Endothelial cell of umbilical vein (primary cell): Measurements from ENCODE around the gene ATXN2L. TPM values are rescaled to one million over a fixed set of nuclear protein-coding genes. Genes with fewer than 3 reads are reported as not detected.

ENCODE experiments used
- BruUV-seq: library from RNA; stranded (reverse); fragments of 400-500 nt; replicated peaks from 2 replicates; lab custom pipeline; 2021; lab: Mats Ljungman, UMichigan
- CTCF ChIA-PET: fragments of 300-600, 350-600 bp; sonication (Branson Sonifier 250); formaldehyde crosslinking; loops from one replicate; lab custom pipeline; 2021; ENCODE audit warnings: antibody characterized with exemption, inconsistent platforms; lab: Charles Lee
- POLR2A ChIA-PET: fragments of 300-600, 350-600 bp; sonication (Branson Sonifier 250); formaldehyde crosslinking; loops from one replicate; lab custom pipeline; 2021; ENCODE audit warnings: antibody characterized with exemption, inconsistent platforms; lab: Charles Lee
- DNase-seq: peaks from one replicate; pipeline ENCODE4 v3.0.0-alpha.2; 2011; ENCODE audit warnings: low read depth, low spot score
- FAIRE-seq: peaks from 2 replicates; lab custom pipeline; 2011; peaks lifted over from hg19 to GRCh38; lab: Jason Lieb, UNC
- H2AFZ ChIP-seq: 2 replicates; pipeline ENCODE4 v1.6.0; 2012; ENCODE audit warnings: low read depth, low read length, control low read depth, inconsistent platforms
- H3K27ac ChIP-seq: 2 replicates; pipeline ENCODE4 v1.5.1; 2011; ENCODE audit warnings: low read depth, mild to moderate bottlenecking, control low read depth, low read length, moderate library complexity; ENCODE audit not compliant: insufficient read depth
- H3K27me3 ChIP-seq, 2 experiments: 2 replicates each; pipeline versions ENCODE4 v1.6.0 to v1.6.1; 2011; ENCODE audit warnings: low read length in 2 of 2, mixed read lengths in 1 of 2; ENCODE audit not compliant: control insufficient read depth in 2 of 2, insufficient read depth in 2 of 2
- H3K36me3 ChIP-seq, 2 experiments: 2 replicates in 1 of 2; 3 replicates in 1 of 2; pipeline ENCODE4 v1.5.1; 2011; ENCODE audit warnings: low read length in 2 of 2, mild to moderate bottlenecking in 1 of 2, moderate library complexity in 1 of 2; ENCODE audit not compliant: control insufficient read depth in 2 of 2, insufficient read depth in 2 of 2; ENCODE audit errors: extremely low read depth in 1 of 2
- H3K4me1 ChIP-seq: 3 replicates; pipeline ENCODE4 v1.5.1; 2011; ENCODE audit warnings: mild to moderate bottlenecking, low read length; ENCODE audit not compliant: control insufficient read depth, insufficient read depth; ENCODE audit errors: extremely low read depth
- H3K4me2 ChIP-seq: 2 replicates; pipeline ENCODE4 v1.6.1; 2011; ENCODE audit warnings: low read length, control low read depth, mixed read lengths; ENCODE audit not compliant: insufficient read depth
- H3K4me3 ChIP-seq, 3 experiments: fragments of 200-600 bp in 1 of 3; sonication (generic), shearing (Covaris generic) in 1 of 3; replicated peaks in 1 of 3; 2 replicates each; pipeline ENCODE4 v1.5.1; 2011 to 2016; ENCODE audit warnings: control low read depth in 3 of 3, low read length in 3 of 3, mild to moderate bottlenecking in 2 of 3, inconsistent platforms in 1 of 3, low read depth in 1 of 3, moderate library complexity in 1 of 3; ENCODE audit not compliant: insufficient read depth in 1 of 3
- H3K79me2 ChIP-seq: 2 replicates; pipeline ENCODE4 v1.6.0; 2012; ENCODE audit warnings: low read length, inconsistent platforms; ENCODE audit not compliant: control insufficient read depth, insufficient read depth
- H3K9ac ChIP-seq: replicated peaks from 2 replicates; pipeline ENCODE3; 2011; ENCODE audit warnings: low read length, control low read depth; ENCODE audit not compliant: insufficient read depth; ENCODE audit errors: extremely low read depth
- H3K9me1 ChIP-seq: replicated peaks from 3 replicates; pipeline ENCODE4 v1.6.0; 2011; ENCODE audit warnings: mild to moderate bottlenecking, low read length; ENCODE audit not compliant: control insufficient read depth, insufficient read depth; ENCODE audit errors: extremely low read depth
- H3K9me3 ChIP-seq: replicated peaks from 2 replicates; pipeline ENCODE4 v1.5.1; 2012; ENCODE audit warnings: low read length, inconsistent platforms; ENCODE audit not compliant: control insufficient read depth, insufficient read depth
- H4K20me1 ChIP-seq: replicated peaks from 2 replicates; pipeline ENCODE3; 2011; ENCODE audit warnings: mild to moderate bottlenecking, low read length; ENCODE audit not compliant: control insufficient read depth, insufficient read depth; ENCODE audit errors: extremely low read depth
- CTCF ChIP-seq, 2 donors: IDR thresholded peaks; 1 replicate in 1 of 2; 2 replicates in 1 of 2; pipeline ENCODE4 v1.5.1; 2011; ENCODE audit warnings: low read length in 2 of 2, mild to moderate bottlenecking in 2 of 2, moderate library complexity in 2 of 2, control low read depth in 1 of 2, inconsistent platforms in 1 of 2, low read depth in 1 of 2; ENCODE audit not compliant: insufficient read depth in 1 of 2; ENCODE audit errors: extremely low read depth in 1 of 2
- EZH2 ChIP-seq: IDR thresholded peaks from 2 replicates; pipeline ENCODE4 v1.6.1; 2012; ENCODE audit warnings: borderline replicate concordance, low read depth, mild to moderate bottlenecking, moderate library complexity, low read length, inconsistent platforms; ENCODE audit not compliant: severe bottlenecking
- FOS ChIP-seq: IDR thresholded peaks from 2 replicates; pipeline ENCODE4 v1.6.1; 2011; ENCODE audit warnings: mild to moderate bottlenecking, low read length, moderate library complexity, borderline replicate concordance; ENCODE audit not compliant: insufficient read depth
- GATA2 ChIP-seq: IDR thresholded peaks from 2 replicates; pipeline ENCODE4 v1.7.0; 2011; ENCODE audit warnings: low read depth, mild to moderate bottlenecking, moderate library complexity, mixed read lengths, low read length; ENCODE audit not compliant: insufficient read length, insufficient read depth
- JUN ChIP-seq: IDR thresholded peaks from 2 replicates; pipeline ENCODE4 v1.6.1; 2011; ENCODE audit warnings: borderline replicate concordance, low read depth; ENCODE audit not compliant: insufficient read length, insufficient read depth
- MAX ChIP-seq: IDR thresholded peaks from 2 replicates; pipeline ENCODE4 v1.6.1; 2011; ENCODE audit not compliant: insufficient read depth, insufficient read length
- MYC ChIP-seq: IDR thresholded peaks from one replicate; pipeline ENCODE4 v1.6.1; 2011; ENCODE audit warnings: mild to moderate bottlenecking, low read depth, low read length
- POLR2A ChIP-seq: IDR thresholded peaks from 2 replicates; pipeline ENCODE4 v1.6.1; 2012; ENCODE audit warnings: low read depth, mild to moderate bottlenecking, control low read depth, low read length
- POLR2AphosphoS5 ChIP-seq: IDR thresholded peaks from 2 replicates; pipeline ENCODE4 v1.6.1; 2012; ENCODE audit warnings: low read depth, mild to moderate bottlenecking, control low read depth, low read length, moderate library complexity; ENCODE audit not compliant: insufficient read depth
- dilution Hi-C: fragments of 300-500 bp; cut with MboI; formaldehyde crosslinking; loops from one replicate; pipeline ENCODE4 v1.15.0; 2019; ENCODE audit warnings: low sequenced_read_pairs; ENCODE audit not compliant: extremely low pct_ligation_motif_present
- intact Hi-C: fragments of 100-400 bp; cut with micrococcal nuclease; formaldehyde crosslinking; loops from one replicate; pipeline ENCODE4 v1.10.0; 2022
- polyA plus RNA-seq, 4 experiments: library from polyadenylated mRNA; depleted of rRNA in 3 of 4; stranded (reverse) in 3 of 4; unstranded in 1 of 4; fragments of >200 nt; gene quantifications; 2 replicates each; pipeline versions ENCODE4 v1.2.1 to v1.2.3, GENCODE V29; 2011 to 2012; ENCODE audit warnings: missing spikeins in 1 of 4
- total RNA-seq: library from RNA; stranded (reverse); gene quantifications from 2 replicates; pipeline ENCODE4 v1.2.3, GENCODE V29; 2021

The ATXN2L gene
- total and polyA plus RNA-seq, 2 donors (not counting 3 experiments of a cell fraction or from before 2014, with no cell fraction given): 59.0 to 208 TPM

GRCh38 chr16:28821874-28822519 lies 802 bp upstream of the ATXN2L start:
- dilution Hi-C loops: no loop called here
- DNase-seq: no peak
- H3K79me2 ChIP-seq: peaks cover 33% of the 10 kb centered on the region

More at GRCh38 chr16:28821874-28822519, 802 bp upstream of the ATXN2L start:
- ChIA-PET CTCF (interaction anchor here (0.7 to 1.5 kb wide), 6 partner anchors 24 to 207 kb away, joined by 3 to 6 read pairs (median 4); partner anchors contain the start of genes SH2B1, SPNS1 and TUFM), POLR2A (interaction anchor here (1.9 kb wide), 1 partner anchor 24 kb away, joined by 13 read pairs; the partner anchor contains the start of gene TUFM)
- peaks cover 10 to 14% of the 10 kb centered on the region in 2 experiments for H3K36me3 ChIP-seq
- H3K27me3 ChIP-seq: no peaks in the 10 kb centered on the region
- BruUV-seq: TSS peak; percentile 76
- H3K9ac ChIP-seq: peak overlapping the region; percentile 90
- peak overlapping the region; percentile 59 to 89 (median 77) for H3K4me3 ChIP-seq
- FAIRE-seq: no peak
- H2AFZ ChIP-seq: peak overlapping the region; percentile 82
- intact Hi-C loops: no loop called here
- H3K27ac ChIP-seq: peak overlapping the region; percentile 83
- no peaks in the 10 kb centered on the region for H4K20me1 ChIP-seq
- H3K4me2 ChIP-seq: peak overlapping the region; percentile 98
- TF ChIP-seq GATA2: no peak
- TF ChIP-seq JUN: no peak
- TF ChIP-seq EZH2: no peak
- no peak for TF ChIP-seq FOS
- no peak for TF ChIP-seq POLR2AphosphoS5
- no peak for TF ChIP-seq POLR2A
- TF ChIP-seq MYC: no peak
- TF ChIP-seq CTCF (IDR thresholded peaks at IDR 0.05; ENCODE audit: extremely low read depth in 1 of 2, insufficient read depth in 1 of 2, low read depth in 1 of 2, low read length in 2 of 2): no peak
- no peak for TF ChIP-seq MAX
- no peaks in the 10 kb centered on the region for H3K9me3 ChIP-seq
- no peaks in the 10 kb centered on the region for H3K9me1 ChIP-seq
- peaks cover 16% of the 10 kb centered on the region for H3K4me1 ChIP-seq
